Measurements from ENCODE around the gene SLC5A4. TPM values are rescaled to one million over a fixed set of nuclear protein-coding genes. Genes with fewer than 3 reads are reported as not detected.

The SLC5A4 gene
- total RNA-seq, 1 experiment from 2014 or later: not detected

GRCh38 chr22:32177221-32177765 lies 77.9 kb downstream of the SLC5A4 start:
- Mint-ChIP-seq H3K27ac (no peak overlapping the region; a peak in 1 of 7 replicates), H3K4me1 (peaks cover 9 to 10% of the 10 kb centered on the region in 2 experiments; a peak in 3 of 4 replicates), H3K4me3 (no peak overlapping the region), H3K27me3 (ENCODE audit: low read depth) (peaks cover 69% of the 10 kb centered on the region), H3K9me3 (no peaks in the 10 kb centered on the region), H3K36me3 (ENCODE audit: insufficient read depth in 1 of 3, low read depth in 3 of 3) (no peaks in the 10 kb centered on the region)
- H3K23me2 ChIP-seq (ENCODE audit: insufficient read length, low read depth, low read length, poor library complexity, severe bottlenecking): peaks cover 10% of the 10 kb centered on the region
- no peaks in the 10 kb centered on the region; the same call in none of the 2 replicates for H3K27me3 ChIP-seq (ENCODE audit: insufficient read depth, low read length)
- no peak overlapping the region for H2BK20ac ChIP-seq (ENCODE audit: low read depth, low read length, poor library complexity, severe bottlenecking)
- TF ChIP-seq CTCF (conservative IDR thresholded peaks at IDR 0.05): no peak
- WGBS (ENCODE audit: extremely low coverage, insufficient read length, low lambda C conversion rate): no CpG with 5 or more reads among the region's 8 CpGs
- H3K18ac ChIP-seq (ENCODE audit: insufficient read length, low read depth, low read length): no peak overlapping the region
- no peak overlapping the region for H3K14ac ChIP-seq (ENCODE audit: insufficient read depth, low read length)
- H3K4ac ChIP-seq (ENCODE audit: low read depth, low read length): no peak overlapping the region
- no peak overlapping the region for H2BK15ac ChIP-seq (ENCODE audit: low read depth, low read length)
- H4K8ac ChIP-seq (replicated peaks; ENCODE audit: insufficient read length, low read depth, low read length): no peak overlapping the region
- no peak overlapping the region for H3K56ac ChIP-seq (ENCODE audit: insufficient read length, low read depth, low read length)
- no peak overlapping the region for H2AK5ac ChIP-seq (ENCODE audit: insufficient read length, low read length)
- H4K91ac ChIP-seq (ENCODE audit: insufficient read length, low read depth, low read length): no peak overlapping the region
- no peak overlapping the region for H3T11ph ChIP-seq (ENCODE audit: low read length)
- H3K79me2 ChIP-seq (ENCODE audit: insufficient read depth, low read length): no peaks in the 10 kb centered on the region
- H3K4me1 ChIP-seq (ENCODE audit: insufficient read depth, low read length): no peaks in the 10 kb centered on the region
- H3K9me3 ChIP-seq (ENCODE audit: control insufficient read depth, low read depth, low read length): no peaks in the 10 kb centered on the region
- no peak overlapping the region for H2AFZ ChIP-seq (ENCODE audit: low read length)
- H2BK12ac ChIP-seq (ENCODE audit: insufficient read length, low read depth, low read length): no peak overlapping the region
- H3K27ac ChIP-seq (ENCODE audit: insufficient read length, low read depth, low read length): no peak overlapping the region
- no peak for DNase-seq
- H2BK5ac ChIP-seq (ENCODE audit: insufficient read length, low read length): no peak overlapping the region
- H3K79me1 ChIP-seq (ENCODE audit: insufficient read depth, low read depth, low read length, poor library complexity, severe bottlenecking): no peaks in the 10 kb centered on the region
- no peak overlapping the region for H3K23ac ChIP-seq (ENCODE audit: insufficient read length, low read depth, low read length)
- H4K5ac ChIP-seq (ENCODE audit: insufficient read length, low read depth, low read length): no peak overlapping the region
- no peaks in the 10 kb centered on the region for H4K20me1 ChIP-seq (ENCODE audit: control insufficient read depth, insufficient read depth, insufficient read length)
- H3K4me2 ChIP-seq (ENCODE audit: insufficient read depth, insufficient read length, low read length): no peak overlapping the region
- no peak overlapping the region for H3K9ac ChIP-seq (ENCODE audit: extremely low read depth, insufficient read length, low read length)
- H2BK120ac ChIP-seq (ENCODE audit: low read depth, low read length, poor library complexity, severe bottlenecking): no peak overlapping the region

Data from H9 (cell line).